ENCODE data around the gene UTP3.
"Not testable (repeated sequence)": the region's sequence is repeated elsewhere in the genome, so short reads cannot be mapped to it uniquely, and the experiment has no call there.

Gene UTP3

DNA sequence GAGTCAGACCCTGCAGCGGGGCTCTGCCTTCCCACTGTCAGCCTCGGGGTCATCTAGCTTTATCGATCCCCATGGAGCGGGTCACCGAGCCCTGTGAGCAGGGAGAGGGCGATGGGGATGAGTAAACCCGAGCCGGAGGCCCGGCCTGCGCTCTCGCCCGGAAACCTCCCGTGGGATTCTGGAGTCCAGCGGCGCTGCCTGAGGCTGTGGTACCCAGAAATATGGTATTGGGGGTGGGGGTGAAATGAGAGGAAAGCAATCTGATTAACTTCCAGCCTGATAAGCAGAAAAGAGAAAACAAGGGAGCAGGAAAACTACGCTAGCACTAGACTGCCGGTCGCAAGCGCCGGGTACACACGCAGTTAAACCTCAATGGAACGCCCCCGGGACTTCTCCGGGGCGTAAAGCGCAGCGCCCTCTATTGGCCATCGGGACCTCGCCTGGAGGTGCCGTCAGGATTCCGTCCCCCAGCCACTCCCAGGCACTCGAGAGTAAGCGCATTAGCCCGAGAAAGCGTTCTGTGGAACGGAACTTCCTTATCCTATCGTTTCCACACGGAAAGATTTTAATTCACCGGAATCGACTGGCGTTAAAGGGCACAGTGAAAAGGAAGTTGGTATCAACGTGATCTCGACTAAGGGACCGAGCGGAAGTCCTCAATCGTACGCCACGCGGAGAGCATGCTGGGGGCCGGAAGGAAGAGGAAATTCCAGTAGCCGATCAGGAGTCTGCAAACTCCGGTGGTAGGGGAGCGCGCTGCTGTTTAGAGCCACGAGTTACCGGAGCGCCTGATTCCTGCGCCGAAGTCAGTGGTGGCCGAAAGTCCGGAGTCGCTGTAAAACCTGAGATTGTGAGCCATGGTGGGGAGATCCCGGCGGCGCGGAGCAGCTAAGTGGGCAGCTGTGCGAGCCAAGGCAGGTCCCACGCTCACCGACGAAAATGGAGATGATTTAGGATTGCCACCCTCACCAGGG lies at the start of gene UTP3:
Gene UTP3 (plus strand): TSS at position 712 of the 974 bp plus-strand sequence. CDS start 146 bp downstream, at position 858.
- DNase-seq (ENCODE audit: low read depth in 2 of 2) = peak; percentile 90 to 92

GRCh38 chr4:70640192-70640591 lies 48.1 kb upstream of the UTP3 start:
- DNase-seq (ENCODE audit: low read depth in 2 of 2) = no peak

DNA sequence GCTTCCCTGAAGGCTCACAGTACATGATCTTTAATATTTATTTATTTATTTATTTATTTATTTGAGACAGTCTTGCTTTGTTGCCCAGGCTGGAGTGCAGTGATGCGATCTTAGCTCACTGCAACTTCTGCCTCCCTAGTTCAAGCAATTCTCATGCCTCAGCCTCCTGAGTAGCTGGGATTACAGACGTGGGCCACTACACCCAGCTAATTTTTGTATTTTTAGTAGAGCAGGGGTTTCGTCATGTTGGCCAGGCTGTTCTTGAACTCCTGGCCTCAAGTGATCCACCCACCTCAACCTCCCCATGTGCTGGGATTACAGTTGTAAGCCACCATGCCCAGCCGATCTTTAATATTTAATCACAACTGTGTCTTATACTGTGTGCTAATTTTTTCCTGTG lies 37.6 kb upstream of the UTP3 start:
- DNase-seq (ENCODE audit: low read depth in 2 of 2) = not testable (repeated sequence)

DNA sequence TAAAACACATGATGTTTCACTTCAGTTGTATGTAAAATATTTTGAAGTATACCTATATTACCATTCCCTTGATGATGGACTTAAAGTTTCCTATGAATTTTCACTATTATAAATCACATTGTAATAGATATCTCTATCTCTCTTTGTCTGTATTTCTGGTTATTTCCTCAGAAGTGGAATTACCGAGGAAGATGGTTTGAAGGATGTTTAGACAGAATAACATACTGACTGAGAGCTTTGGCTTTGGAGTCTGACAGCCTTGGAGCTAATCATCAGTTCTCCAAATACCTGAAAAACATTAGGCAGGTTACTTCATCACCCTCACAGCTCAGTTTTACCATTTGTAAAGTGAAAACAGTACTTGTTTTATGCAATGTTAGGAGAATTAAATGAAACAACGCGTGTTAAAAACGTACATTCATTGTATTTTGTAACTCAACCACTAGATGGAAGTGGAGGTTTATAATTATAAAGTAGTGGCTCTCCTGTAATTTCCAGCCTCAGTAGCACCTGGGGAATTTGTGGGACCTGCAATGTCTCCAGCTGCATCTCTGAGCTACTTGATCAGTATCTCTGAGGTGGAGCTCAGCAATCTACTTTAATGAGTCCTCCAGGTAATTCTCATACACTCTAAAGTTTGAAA lies 36.3 kb upstream of the UTP3 start:
- DNase-seq (ENCODE audit: low read depth in 2 of 2) = no peak

DNA sequence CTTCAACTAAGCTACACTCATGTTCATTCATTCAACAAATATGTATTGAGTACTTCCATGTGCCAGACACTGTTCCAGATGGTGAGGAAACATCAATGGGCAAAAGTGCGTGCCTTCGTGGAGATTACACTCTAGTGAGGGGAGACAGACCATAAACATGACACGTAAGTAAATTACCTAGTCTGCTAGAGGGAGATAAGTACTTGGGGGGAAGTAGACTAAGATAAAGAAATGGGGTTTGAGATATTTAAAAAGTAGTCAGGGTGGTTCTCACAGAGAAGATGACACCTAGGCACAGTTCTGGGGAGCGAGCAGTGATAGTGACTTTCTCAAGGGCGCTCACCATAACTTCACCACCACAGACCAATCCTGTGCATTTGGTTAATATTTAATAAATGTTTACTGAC lies 33.7 kb upstream of the UTP3 start:
- no peak for DNase-seq (ENCODE audit: low read depth in 2 of 2)

- DNase-seq (ENCODE audit: low read depth in 2 of 2) = no peak
These were observed 31.0 kb upstream of the UTP3 start for GRCh38 chr4:70657326-70657725.

DNA sequence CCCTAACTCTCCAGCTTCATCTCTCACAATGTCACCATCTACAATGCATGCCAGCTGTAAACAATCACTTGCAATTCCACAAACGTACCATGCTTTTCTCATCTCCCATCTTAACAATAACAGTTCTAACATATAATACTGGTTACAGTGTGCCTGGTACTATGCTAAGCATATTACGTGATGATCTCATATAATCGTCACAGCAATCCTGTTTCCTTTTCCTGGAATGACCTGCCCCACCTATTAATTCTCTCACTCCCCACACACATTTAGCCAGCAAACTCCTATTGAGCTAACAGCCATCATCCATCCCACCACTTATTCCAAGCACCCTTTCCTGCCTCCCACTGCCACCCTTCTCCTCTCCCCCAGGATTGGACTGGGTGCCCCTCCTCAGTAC lies 29.9 kb upstream of the UTP3 start:
- no peak for DNase-seq (ENCODE audit: low read depth in 2 of 2)

GRCh38 chr4:70660106-70660505 lies 28.2 kb upstream of the UTP3 start:
- DNase-seq (ENCODE audit: low read depth in 2 of 2) = no peak

DNA sequence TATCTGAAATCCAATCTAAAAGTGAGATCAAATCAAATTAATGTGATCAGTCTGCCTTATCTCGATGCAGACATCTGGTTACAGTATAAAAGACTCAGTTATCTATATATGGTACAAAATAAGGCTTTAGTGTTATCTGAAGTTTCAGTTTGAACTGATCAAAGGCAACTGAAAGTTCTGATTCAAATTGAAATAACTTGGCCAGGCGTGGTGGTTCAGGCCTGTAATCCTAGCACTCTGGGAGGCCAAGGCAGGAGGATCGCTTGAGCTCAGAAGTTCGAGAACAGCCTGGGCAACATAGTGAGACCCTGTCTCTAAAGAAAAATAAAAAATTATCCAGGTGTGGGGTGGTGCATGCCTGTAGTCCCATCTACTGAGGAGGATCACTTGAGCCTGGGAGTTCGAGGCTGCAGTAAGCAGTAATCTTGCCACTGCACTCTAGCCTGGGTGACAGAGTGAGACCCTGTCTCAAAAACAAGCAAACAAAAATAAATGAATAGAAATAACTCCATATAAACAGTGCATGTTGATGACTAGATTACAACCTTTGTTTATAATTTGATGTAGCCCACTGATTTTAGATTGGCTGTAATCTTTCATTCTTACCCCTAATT lies 26.9 kb upstream of the UTP3 start:
- DNase-seq (ENCODE audit: low read depth in 2 of 2) = peak in 1 of 2 experiments; percentile 2

GRCh38 chr4:70666369-70666768 lies 22.0 kb upstream of the UTP3 start, which contains the start of gene JCHAIN:
JCHAIN (minus strand) TSS chr4:70666508; CDS start chr4:70666490, 18 bp downstream.
- no peak for DNase-seq (ENCODE audit: low read depth in 2 of 2)

- no peak for DNase-seq (ENCODE audit: low read depth in 2 of 2)
These were observed 20.4 kb upstream of the UTP3 start for GRCh38 chr4:70667740-70668535.

- DNase-seq (ENCODE audit: low read depth in 2 of 2) = no peak
These were observed 17.9 kb upstream of the UTP3 start for GRCh38 chr4:70670332-70671014.

- no peak for DNase-seq (ENCODE audit: low read depth in 2 of 2)
These were observed 17.2 kb upstream of the UTP3 start for GRCh38 chr4:70671091-70671490.

DNA sequence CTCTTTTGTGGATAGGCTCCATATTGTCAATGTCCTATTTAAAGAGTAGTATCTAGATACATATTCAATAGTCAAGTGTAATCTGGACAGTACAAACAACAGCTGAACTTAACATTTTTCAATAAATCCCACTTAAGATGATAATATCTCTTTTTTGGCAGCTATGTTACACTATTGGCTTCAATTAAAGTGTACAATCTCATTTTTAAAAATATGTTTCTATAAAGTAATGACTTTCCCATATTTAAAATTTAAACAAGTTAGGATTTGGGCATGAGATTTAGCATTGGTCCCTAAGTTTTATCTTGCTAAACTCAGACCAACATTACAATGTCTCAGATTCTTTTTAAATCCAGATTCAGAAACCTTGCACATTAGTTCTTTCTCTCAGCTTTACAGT lies 14.1 kb upstream of the UTP3 start:
- no peak for DNase-seq (ENCODE audit: low read depth in 2 of 2)

DNA sequence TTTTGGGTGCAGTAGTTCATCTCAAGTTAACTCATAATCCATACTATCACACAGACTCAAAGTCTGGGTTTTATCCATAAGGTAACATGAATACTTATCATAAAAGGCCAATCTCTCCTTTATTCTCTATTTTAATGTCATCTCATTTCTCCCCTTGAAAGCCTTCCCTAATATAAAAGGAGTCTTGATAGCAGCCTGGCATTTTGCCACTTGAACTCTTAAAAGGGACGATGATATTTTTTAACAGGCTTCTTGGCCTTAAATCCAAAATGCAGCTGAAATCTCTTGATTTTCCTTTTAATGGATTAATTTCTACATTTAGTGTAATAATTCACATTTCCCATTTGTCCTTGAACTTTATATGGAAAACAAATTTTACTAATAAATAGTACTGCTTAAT lies 13.6 kb upstream of the UTP3 start:
- DNase-seq (ENCODE audit: low read depth in 2 of 2) = no peak

GRCh38 chr4:70676554-70677090 lies 11.7 kb upstream of the UTP3 start:
- DNase-seq (ENCODE audit: low read depth in 2 of 2) = no peak

GRCh38 chr4:70678383-70678999 lies 9.8 kb upstream of the UTP3 start:
- DNase-seq (ENCODE audit: low read depth in 2 of 2) = no peak

- DNase-seq (ENCODE audit: low read depth in 2 of 2) = no peak
These were observed 7.4 kb upstream of the UTP3 start for GRCh38 chr4:70680934-70681333.

- DNase-seq (ENCODE audit: low read depth in 2 of 2) = no peak
These were observed 6.6 kb upstream of the UTP3 start for GRCh38 chr4:70681704-70682103.

DNA sequence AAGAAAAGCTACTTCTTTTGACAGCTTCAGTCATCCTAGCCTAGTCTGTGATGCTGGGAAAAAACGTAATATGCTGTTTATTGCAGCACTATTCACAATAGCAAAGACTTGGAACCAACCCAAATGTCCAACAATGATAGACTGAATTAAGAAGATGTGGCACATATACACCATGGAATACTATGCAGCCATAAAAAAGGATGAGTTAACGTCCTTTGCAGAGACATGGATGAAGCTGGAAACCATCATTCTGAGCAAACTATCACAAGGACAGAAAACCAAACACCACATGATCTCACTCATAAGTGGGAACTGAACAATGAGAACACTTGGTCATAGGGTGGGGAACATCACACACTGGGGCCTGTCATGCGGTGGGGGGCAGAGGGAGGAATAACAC lies 6.2 kb upstream of the UTP3 start:
- DNase-seq (ENCODE audit: low read depth in 2 of 2) = not testable (repeated sequence)
